WERI-Rb-1 (cell line): ENCODE results near the gene EFTUD2.

ENCODE experiments used
- DNase-seq: peaks from one replicate; pipeline ENCODE4 v3.0.0-alpha.2; 2020
- H3K27ac ChIP-seq: fragments of 250-450 bp; sonication (Bioruptor Pico); 2 replicates; pipeline ENCODE4 v1.5.1; 2020; ENCODE audit warnings: mild to moderate bottlenecking, moderate library complexity
- H3K27me3 ChIP-seq: fragments of 250-450 bp; sonication (Bioruptor Pico); 2 replicates; pipeline ENCODE4 v1.5.1; 2021; ENCODE audit warnings: mild to moderate bottlenecking, low read depth, moderate library complexity; ENCODE audit not compliant: insufficient read depth, severe bottlenecking
- H3K36me3 ChIP-seq: fragments of 250-450 bp; sonication (Bioruptor Pico); 2 replicates; pipeline ENCODE4 v1.5.1; 2020; ENCODE audit warnings: mild to moderate bottlenecking, moderate library complexity
- H3K4me3 ChIP-seq: 2 replicates; pipeline ENCODE4 v1.5.1; 2011; ENCODE audit warnings: low read depth, mild to moderate bottlenecking, control low read depth, low read length
- H3K9me3 ChIP-seq: fragments of 250-450 bp; sonication (Bioruptor Pico); 2 replicates; pipeline ENCODE4 v1.5.1; 2021; ENCODE audit warnings: mild to moderate bottlenecking, moderate library complexity; ENCODE audit not compliant: severe bottlenecking
- CTCF ChIP-seq: IDR thresholded peaks from 2 replicates; pipeline ENCODE4 v1.5.1; 2011; ENCODE audit warnings: low read depth, mild to moderate bottlenecking, control low read depth, inconsistent platforms, low read length

Gene EFTUD2

DNA sequence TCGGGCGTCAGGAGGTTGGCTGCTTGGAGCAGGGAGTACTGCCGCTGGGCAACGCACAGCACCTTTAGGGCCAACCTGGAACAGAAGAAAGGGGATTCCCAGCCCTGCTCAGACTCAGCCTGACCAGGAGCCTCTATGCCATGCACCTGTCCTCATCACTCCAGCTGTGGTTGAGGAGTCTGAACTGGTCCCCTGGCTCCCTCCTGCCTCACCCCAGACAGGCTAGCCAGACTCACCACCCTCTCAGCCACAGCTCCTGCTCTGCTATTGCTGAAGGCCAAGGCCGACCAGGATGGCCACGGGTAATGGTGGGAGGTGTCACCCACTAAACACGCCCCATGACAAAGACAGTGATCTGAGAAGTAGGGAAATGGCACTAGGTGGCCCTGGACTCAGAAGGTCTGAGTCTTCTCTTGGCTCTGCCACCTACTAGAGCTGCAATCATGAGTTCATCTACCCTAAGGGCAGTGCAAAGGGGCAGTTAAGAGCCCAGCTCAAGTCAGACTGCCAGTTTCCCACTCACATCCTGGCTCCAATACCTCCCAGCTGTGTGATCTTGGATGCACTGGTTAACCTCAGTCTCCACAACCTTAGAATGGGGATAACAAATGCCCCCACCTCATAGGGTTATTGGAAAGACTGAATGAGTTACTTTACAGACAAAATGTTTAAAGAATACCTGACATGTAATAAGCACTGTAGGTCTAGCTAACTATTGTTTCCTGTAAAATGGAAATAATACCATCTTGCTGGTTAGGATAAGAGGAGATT is 29.9 kb upstream of the EFTUD2 start:
- no peaks in the 10 kb centered on the region for H3K9me3 ChIP-seq
- no peak for DNase-seq
- no peak for TF ChIP-seq CTCF
- peaks cover 93% of the 10 kb centered on the region for H3K36me3 ChIP-seq
- H3K27ac ChIP-seq = no peak overlapping the region
- no peaks in the 10 kb centered on the region for H3K27me3 ChIP-seq
- H3K4me3 ChIP-seq = no peak overlapping the region

- Histone ChIP-seq H3K27me3 (no peaks in the 10 kb centered on the region), H3K36me3 (peaks cover 83% of the 10 kb centered on the region), H3K4me3 (no peak overlapping the region), H3K9me3 (no peaks in the 10 kb centered on the region), H3K27ac (no peak overlapping the region)
- TF ChIP-seq CTCF = no peak
- no peak for DNase-seq
These were observed 28.9 kb upstream of the EFTUD2 start for GRCh38 chr17:44928136-44928535.

DNA sequence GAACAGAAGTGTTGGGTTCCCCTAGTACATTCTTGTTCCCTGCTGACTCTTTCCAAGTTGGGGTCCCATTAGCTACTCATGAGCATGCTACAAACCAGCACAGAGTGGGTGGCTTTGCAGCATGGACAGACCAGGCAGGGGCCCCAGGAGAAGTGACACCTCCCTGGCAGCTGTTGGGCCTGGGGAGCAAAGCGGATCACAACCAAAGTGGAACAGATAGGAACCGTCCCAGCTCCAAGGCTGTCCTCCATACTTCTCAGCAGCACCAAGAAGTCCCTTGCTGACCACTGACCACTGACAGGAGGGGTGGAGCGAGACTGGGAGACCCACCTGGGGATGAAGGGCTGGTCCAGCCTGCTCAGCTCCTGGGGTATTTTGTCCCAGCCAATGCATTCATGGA is 28.5 kb upstream of the EFTUD2 start:
- Histone ChIP-seq H3K27ac (no peak overlapping the region), H3K27me3 (no peaks in the 10 kb centered on the region), H3K9me3 (no peaks in the 10 kb centered on the region), H3K36me3 (peaks cover 79% of the 10 kb centered on the region), H3K4me3 (no peak overlapping the region)
- DNase-seq = no peak
- no peak for TF ChIP-seq CTCF

- Histone ChIP-seq H3K4me3 (no peak overlapping the region), H3K36me3 (peaks cover 72% of the 10 kb centered on the region)
- no peak for TF ChIP-seq CTCF
These were observed 27.7 kb upstream of the EFTUD2 start for GRCh38 chr17:44926821-44927525.

DNA sequence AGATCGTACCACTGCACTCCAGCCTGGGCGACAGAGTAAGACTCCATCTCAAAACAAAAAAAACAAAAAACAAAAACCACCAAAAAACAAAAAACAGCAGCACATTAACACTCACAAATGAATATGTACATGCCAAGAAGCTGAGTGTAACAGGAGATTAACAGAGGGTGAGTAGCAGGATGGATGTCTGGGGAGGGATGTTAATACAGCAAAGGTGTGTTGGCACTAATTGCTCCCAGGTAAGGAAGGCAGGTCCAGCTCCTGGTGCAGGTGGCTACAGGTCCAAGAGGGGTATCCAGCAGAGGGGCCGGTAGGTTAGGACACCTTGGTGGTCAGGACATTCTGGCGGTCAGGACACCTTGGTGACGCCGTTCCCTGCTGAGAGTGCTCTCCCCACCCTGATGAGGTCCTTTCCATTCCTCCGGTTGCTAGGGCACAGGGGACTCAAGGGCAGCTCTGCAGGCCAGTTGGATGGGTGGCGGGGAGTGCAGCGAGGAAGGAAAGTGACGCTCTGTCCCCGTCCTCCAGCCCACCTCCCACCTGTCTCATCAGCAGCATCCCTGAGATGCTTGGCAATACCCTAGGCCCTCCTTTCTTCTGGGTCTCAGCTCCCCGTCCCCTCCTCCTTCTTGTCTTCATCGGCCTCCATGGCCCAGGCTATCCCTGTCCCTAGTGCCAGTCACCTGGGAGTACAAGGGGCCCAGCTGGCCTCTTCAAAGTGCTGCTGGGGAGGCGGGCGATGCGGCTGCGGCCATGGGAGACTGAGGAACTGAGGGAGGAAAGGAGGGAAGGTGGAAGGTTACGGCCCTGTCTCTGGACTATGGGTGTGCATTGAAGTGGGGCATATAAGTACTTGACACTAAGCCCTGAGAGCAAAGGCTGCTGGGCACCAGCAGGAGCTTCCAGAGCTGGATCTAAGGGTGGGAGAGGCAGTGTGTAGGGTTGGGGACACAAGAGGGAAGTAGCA is 26.8 kb upstream of the EFTUD2 start:
- TF ChIP-seq CTCF = no peak
- no peak overlapping the region for H3K4me3 ChIP-seq
- H3K9me3 ChIP-seq = no peaks in the 10 kb centered on the region
- H3K27ac ChIP-seq = no peak overlapping the region
- DNase-seq = no peak
- H3K36me3 ChIP-seq = peaks cover 62% of the 10 kb centered on the region
- H3K27me3 ChIP-seq = no peaks in the 10 kb centered on the region

More at GRCh38 chr17:44926821-44927525, 27.7 kb upstream of the EFTUD2 start:
- Histone ChIP-seq H3K27me3 (no peaks in the 10 kb centered on the region), H3K27ac (no peak overlapping the region), H3K9me3 (no peaks in the 10 kb centered on the region)
- DNase-seq = no peak
